HepG2 (cell line): Measurements from ENCODE around the gene COMMD10. TPM values are rescaled to one million over a fixed set of nuclear protein-coding genes. Genes with fewer than 3 reads are reported as not detected.

Source experiments
- ELF4 ChIP-seq: sonication (generic); formaldehyde crosslinking; IDR thresholded peaks from 2 replicates; pipeline ENCODE4 v1.5.0; 2020; ENCODE audit warnings: missing genetic modification reagents, mild to moderate bottlenecking, moderate library complexity, borderline replicate concordance
- NPAS2 ChIP-seq: sonication (generic); formaldehyde crosslinking; IDR thresholded peaks from 2 replicates; pipeline ENCODE4 v1.8.0; 2022; ENCODE audit warnings: mild to moderate bottlenecking, missing genetic modification reagents, borderline replicate concordance
- RFX3 ChIP-seq: IDR thresholded peaks from 2 replicates; pipeline ENCODE4 v1.6.1; 2016; ENCODE audit warnings: missing biosample characterization, missing genetic modification reagents
- SETDB1 ChIP-seq: sonication (generic); formaldehyde crosslinking; IDR thresholded peaks from 2 replicates; pipeline ENCODE4 v1.5.1; 2020; ENCODE audit warnings: missing genetic modification reagents, mild to moderate bottlenecking, borderline replicate concordance
- ZFP90 ChIP-seq: sonication (generic); formaldehyde crosslinking; IDR thresholded peaks from 2 replicates; pipeline ENCODE4 v1.8.0; 2022; ENCODE audit warnings: missing genetic modification reagents, mild to moderate bottlenecking, inconsistent platforms, borderline replicate concordance
- ZMYM3 ChIP-seq: sonication (generic); formaldehyde crosslinking; IDR thresholded peaks from 2 replicates; pipeline ENCODE4 v1.5.1; 2020; ENCODE audit warnings: mild to moderate bottlenecking, missing genetic modification reagents
- ZNF567 ChIP-seq: sonication (generic); formaldehyde crosslinking; IDR thresholded peaks from 2 replicates; pipeline ENCODE4 v1.8.1; 2023; ENCODE audit warnings: mild to moderate bottlenecking, missing genetic modification reagents, borderline replicate concordance
- polyA plus RNA-seq, 8 experiments: library from polyadenylated mRNA; depleted of rRNA in 3 of 8; stranded (reverse) in 7 of 8; unstranded in 1 of 8; fragments of >200 nt; fragmentation: Illumina TruSeq in 4 of 8; extraction: Trizol in 4 of 8; gene quantifications; 2 replicates each; pipeline versions ENCODE4 v1.2.1 to v1.2.3, GENCODE V29; 2011 to 2016; ENCODE audit warnings: low read depth in 4 of 8, missing spikeins in 1 of 8, mixed read lengths in 1 of 8; ENCODE audit not compliant: insufficient read depth in 1 of 8
- total RNA-seq, 5 experiments: library from RNA; depleted of rRNA; stranded (reverse); fragments of >200 nt; fragmentation: Illumina TruSeq; extraction: Trizol; gene quantifications; 2 replicates each; pipeline ENCODE4 v1.2.3, GENCODE V29; 2016; ENCODE audit warnings: low read depth in 1 of 5
- TF ChIP-seq, protein P1 (sequence below): sonication (generic); formaldehyde crosslinking; IDR thresholded peaks from 2 replicates; pipeline ENCODE4 v1.4.0; 2020; ENCODE audit warnings: mild to moderate bottlenecking, missing genetic modification reagents
- TF ChIP-seq, protein P2 (sequence below): sonication (generic); formaldehyde crosslinking; IDR thresholded peaks from 2 replicates; pipeline ENCODE4 v1.9.0; 2021; ENCODE audit warnings: mild to moderate bottlenecking, missing genetic modification reagents
- TF ChIP-seq, protein P3 (sequence below): sonication (generic); formaldehyde crosslinking; IDR thresholded peaks from 2 replicates; pipeline ENCODE4 v1.5.0; 2020; ENCODE audit warnings: mild to moderate bottlenecking, missing genetic modification reagents, borderline replicate concordance
- TF ChIP-seq, protein P4 (sequence below): sonication (generic); formaldehyde crosslinking; IDR thresholded peaks from 2 replicates; pipeline ENCODE4 v1.4.0; 2020; ENCODE audit warnings: missing genetic modification reagents, mild to moderate bottlenecking, borderline replicate concordance
- TF ChIP-seq, protein P5 (sequence below): sonication (generic); formaldehyde crosslinking; conservative IDR thresholded peaks from 2 replicates; pipeline ENCODE4 v1.8.0; 2022; ENCODE audit warnings: missing genetic modification reagents

The COMMD10 gene
- total and polyA plus RNA-seq, 2 of the 13 experiments (the other 11 are each of a cell fraction or from before 2014, with no cell fraction given), result 16.9 to 39.3 TPM

DNA sequence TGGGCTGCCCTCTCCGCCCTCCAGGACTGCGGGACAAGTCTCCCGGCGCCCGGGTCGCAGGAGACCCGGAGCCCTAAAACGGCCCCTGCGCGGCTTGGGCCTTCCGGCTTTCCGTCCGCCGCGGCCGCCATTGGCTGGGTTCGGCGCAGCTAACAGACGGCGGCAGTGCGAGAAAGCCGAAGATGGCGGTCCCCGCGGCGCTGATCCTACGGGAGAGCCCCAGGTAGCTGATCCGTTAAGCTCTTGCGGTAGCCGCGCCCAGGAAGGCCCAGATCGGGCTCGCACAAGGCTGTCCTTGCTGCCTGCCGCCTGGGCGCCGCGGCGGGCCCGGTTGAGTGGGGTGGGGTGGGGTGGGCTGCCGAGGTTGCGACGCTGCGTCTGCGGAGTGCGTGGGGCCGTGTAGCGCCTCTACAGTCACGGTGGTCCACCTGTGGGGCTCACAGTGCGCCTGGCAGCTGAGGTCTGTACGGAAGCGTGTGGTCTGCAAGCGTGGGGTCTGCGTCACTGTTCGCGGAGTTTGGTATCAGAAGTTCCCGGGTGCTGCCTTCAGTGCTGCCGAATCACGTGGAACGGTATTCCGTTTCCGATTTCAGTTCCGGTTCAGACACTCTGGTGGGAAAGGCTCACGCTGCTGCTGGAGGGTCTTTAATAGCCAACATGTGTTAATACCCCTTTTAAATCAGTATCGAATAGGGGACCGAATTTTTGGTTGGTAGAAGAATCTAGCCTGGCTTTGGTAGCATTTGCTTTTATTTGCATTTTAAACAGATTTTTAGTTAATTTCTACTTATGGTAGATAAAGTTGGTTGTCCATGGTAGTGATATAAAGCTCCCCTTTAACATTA lies at the start of gene COMMD10 (continued):
- TF ChIP-seq, protein P1, sequence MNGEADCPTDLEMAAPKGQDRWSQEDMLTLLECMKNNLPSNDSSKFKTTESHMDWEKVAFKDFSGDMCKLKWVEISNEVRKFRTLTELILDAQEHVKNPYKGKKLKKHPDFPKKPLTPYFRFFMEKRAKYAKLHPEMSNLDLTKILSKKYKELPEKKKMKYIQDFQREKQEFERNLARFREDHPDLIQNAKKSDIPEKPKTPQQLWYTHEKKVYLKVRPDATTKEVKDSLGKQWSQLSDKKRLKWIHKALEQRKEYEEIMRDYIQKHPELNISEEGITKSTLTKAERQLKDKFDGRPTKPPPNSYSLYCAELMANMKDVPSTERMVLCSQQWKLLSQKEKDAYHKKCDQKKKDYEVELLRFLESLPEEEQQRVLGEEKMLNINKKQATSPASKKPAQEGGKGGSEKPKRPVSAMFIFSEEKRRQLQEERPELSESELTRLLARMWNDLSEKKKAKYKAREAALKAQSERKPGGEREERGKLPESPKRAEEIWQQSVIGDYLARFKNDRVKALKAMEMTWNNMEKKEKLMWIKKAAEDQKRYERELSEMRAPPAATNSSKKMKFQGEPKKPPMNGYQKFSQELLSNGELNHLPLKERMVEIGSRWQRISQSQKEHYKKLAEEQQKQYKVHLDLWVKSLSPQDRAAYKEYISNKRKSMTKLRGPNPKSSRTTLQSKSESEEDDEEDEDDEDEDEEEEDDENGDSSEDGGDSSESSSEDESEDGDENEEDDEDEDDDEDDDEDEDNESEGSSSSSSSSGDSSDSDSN, result peak; percentile 82
- TF ChIP-seq, protein P2, sequence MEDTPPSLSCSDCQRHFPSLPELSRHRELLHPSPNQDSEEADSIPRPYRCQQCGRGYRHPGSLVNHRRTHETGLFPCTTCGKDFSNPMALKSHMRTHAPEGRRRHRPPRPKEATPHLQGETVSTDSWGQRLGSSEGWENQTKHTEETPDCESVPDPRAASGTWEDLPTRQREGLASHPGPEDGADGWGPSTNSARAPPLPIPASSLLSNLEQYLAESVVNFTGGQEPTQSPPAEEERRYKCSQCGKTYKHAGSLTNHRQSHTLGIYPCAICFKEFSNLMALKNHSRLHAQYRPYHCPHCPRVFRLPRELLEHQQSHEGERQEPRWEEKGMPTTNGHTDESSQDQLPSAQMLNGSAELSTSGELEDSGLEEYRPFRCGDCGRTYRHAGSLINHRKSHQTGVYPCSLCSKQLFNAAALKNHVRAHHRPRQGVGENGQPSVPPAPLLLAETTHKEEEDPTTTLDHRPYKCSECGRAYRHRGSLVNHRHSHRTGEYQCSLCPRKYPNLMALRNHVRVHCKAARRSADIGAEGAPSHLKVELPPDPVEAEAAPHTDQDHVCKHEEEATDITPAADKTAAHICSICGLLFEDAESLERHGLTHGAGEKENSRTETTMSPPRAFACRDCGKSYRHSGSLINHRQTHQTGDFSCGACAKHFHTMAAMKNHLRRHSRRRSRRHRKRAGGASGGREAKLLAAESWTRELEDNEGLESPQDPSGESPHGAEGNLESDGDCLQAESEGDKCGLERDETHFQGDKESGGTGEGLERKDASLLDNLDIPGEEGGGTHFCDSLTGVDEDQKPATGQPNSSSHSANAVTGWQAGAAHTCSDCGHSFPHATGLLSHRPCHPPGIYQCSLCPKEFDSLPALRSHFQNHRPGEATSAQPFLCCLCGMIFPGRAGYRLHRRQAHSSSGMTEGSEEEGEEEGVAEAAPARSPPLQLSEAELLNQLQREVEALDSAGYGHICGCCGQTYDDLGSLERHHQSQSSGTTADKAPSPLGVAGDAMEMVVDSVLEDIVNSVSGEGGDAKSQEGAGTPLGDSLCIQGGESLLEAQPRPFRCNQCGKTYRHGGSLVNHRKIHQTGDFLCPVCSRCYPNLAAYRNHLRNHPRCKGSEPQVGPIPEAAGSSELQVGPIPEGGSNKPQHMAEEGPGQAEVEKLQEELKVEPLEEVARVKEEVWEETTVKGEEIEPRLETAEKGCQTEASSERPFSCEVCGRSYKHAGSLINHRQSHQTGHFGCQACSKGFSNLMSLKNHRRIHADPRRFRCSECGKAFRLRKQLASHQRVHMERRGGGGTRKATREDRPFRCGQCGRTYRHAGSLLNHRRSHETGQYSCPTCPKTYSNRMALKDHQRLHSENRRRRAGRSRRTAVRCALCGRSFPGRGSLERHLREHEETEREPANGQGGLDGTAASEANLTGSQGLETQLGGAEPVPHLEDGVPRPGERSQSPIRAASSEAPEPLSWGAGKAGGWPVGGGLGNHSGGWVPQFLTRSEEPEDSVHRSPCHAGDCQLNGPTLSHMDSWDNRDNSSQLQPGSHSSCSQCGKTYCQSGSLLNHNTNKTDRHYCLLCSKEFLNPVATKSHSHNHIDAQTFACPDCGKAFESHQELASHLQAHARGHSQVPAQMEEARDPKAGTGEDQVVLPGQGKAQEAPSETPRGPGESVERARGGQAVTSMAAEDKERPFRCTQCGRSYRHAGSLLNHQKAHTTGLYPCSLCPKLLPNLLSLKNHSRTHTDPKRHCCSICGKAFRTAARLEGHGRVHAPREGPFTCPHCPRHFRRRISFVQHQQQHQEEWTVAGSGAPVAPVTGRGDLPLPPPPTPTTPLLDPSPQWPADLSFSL (CRISPR knock-in tag), result no peak
- TF ChIP-seq NPAS2 (CRISPR knock-in tag) (no peak), ZFP90 (CRISPR knock-in tag) (peak; percentile 87), SETDB1 (CRISPR knock-in tag) (no peak), RFX3 (CRISPR knock-in tag) (no peak), ZNF567 (peak; percentile 82; the same call in 1 of the 2 replicates), ELF4 (peak; percentile 92), ZMYM3 (peak; percentile 52; the same call in 1 of the 2 replicates)
- TF ChIP-seq, protein P3, sequence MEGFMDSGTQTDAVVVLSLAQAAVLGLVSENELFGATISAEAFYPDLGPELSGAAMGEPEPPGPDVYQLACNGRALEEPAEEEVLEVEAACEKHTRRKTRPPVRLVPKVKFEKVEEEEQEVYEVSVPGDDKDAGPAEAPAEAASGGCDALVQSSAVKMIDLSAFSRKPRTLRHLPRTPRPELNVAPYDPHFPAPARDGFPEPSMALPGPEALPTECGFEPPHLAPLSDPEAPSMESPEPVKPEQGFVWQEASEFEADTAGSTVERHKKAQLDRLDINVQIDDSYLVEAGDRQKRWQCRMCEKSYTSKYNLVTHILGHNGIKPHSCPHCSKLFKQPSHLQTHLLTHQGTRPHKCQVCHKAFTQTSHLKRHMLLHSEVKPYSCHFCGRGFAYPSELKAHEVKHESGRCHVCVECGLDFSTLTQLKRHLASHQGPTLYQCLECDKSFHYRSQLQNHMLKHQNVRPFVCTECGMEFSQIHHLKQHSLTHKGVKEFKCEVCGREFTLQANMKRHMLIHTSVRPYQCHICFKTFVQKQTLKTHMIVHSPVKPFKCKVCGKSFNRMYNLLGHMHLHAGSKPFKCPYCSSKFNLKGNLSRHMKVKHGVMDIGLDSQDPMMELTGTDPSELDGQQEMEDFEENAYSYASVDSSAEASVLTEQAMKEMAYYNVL, result no peak
- TF ChIP-seq, protein P4, sequence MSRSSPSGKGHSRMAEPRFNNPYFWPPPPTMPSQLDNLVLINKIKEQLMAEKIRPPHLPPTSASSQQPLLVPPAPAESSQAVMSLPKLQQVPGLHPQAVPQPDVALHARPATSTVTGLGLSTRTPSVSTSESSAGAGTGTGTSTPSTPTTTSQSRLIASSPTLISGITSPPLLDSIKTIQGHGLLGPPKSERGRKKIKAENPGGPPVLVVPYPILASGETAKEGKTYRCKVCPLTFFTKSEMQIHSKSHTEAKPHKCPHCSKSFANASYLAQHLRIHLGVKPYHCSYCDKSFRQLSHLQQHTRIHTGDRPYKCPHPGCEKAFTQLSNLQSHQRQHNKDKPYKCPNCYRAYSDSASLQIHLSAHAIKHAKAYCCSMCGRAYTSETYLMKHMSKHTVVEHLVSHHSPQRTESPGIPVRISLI (CRISPR knock-in tag), result no peak
- TF ChIP-seq, protein P5, sequence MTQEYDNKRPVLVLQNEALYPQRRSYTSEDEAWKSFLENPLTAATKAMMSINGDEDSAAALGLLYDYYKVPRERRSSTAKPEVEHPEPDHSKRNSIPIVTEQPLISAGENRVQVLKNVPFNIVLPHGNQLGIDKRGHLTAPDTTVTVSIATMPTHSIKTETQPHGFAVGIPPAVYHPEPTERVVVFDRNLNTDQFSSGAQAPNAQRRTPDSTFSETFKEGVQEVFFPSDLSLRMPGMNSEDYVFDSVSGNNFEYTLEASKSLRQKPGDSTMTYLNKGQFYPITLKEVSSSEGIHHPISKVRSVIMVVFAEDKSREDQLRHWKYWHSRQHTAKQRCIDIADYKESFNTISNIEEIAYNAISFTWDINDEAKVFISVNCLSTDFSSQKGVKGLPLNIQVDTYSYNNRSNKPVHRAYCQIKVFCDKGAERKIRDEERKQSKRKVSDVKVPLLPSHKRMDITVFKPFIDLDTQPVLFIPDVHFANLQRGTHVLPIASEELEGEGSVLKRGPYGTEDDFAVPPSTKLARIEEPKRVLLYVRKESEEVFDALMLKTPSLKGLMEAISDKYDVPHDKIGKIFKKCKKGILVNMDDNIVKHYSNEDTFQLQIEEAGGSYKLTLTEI (CRISPR knock-in tag), result no peak
